Glomerular endothelial cell (primary cell): ENCODE measurements around the gene DAAM2. TPM values are rescaled to one million over a fixed set of nuclear protein-coding genes. Genes with fewer than 3 reads are reported as not detected.

Experiments
- DNase-seq: peaks from one replicate; pipeline ENCODE4 v3.0.0-alpha.2; 2011; ENCODE audit warnings: low read depth, low spot score; ENCODE audit errors: extremely low read depth
- total RNA-seq: library from RNA; depleted of rRNA; stranded (reverse); fragments of >200 nt; gene quantifications from 2 replicates; pipeline ENCODE4 v1.2.3, GENCODE V29; 2015

Gene DAAM2
- total RNA-seq, 1 donor from 2014 or later = 1.2 TPM

GRCh38 chr6:39841923-39842322 is 49.7 kb downstream of the DAAM2 start:
- no peak for DNase-seq

GRCh38 chr6:39843305-39844020 is 51.3 kb downstream of the DAAM2 start:
- no peak for DNase-seq

GRCh38 chr6:39844866-39845265 is 52.7 kb downstream of the DAAM2 start:
- DNase-seq = no peak

- no peak for DNase-seq
Observed at GRCh38 chr6:39847221-39847620, 55.0 kb downstream of the DAAM2 start.

- DNase-seq = no peak
Observed at GRCh38 chr6:39848171-39848570, 56.0 kb downstream of the DAAM2 start.

- DNase-seq = no peak
Observed at GRCh38 chr6:39849228-39849627, 57.1 kb downstream of the DAAM2 start.

GRCh38 chr6:39849764-39850163 is 57.6 kb downstream of the DAAM2 start:
- DNase-seq = no peak

GRCh38 chr6:39850736-39851297 is 58.6 kb downstream of the DAAM2 start:
- no peak for DNase-seq

- no peak for DNase-seq
Observed at GRCh38 chr6:39851331-39851730, 59.2 kb downstream of the DAAM2 start.

GRCh38 chr6:39852324-39852723 is 60.1 kb downstream of the DAAM2 start:
- DNase-seq = no peak

GRCh38 chr6:39853604-39854003 is 61.4 kb downstream of the DAAM2 start:
- no peak for DNase-seq

- no peak for DNase-seq
Observed at GRCh38 chr6:39855356-39855995, 63.3 kb downstream of the DAAM2 start.

- no peak for DNase-seq
Observed at GRCh38 chr6:39859025-39859424, 66.8 kb downstream of the DAAM2 start.

- DNase-seq = no peak
Observed at GRCh38 chr6:39861663-39862062, 69.5 kb downstream of the DAAM2 start.

GRCh38 chr6:39865011-39865888 is 73.1 kb downstream of the DAAM2 start:
- no peak for DNase-seq

GRCh38 chr6:39867592-39867991 is 75.4 kb downstream of the DAAM2 start:
- no peak for DNase-seq

GRCh38 chr6:39870950-39871349 is 78.8 kb downstream of the DAAM2 start:
- no peak for DNase-seq

- no peak for DNase-seq
Observed at GRCh38 chr6:39873439-39873838, 81.3 kb downstream of the DAAM2 start.

- no peak for DNase-seq
Observed at GRCh38 chr6:39876111-39876510, 83.9 kb downstream of the DAAM2 start.

GRCh38 chr6:39876826-39877225 is 84.7 kb downstream of the DAAM2 start:
- no peak for DNase-seq

- DNase-seq = no peak
Observed at GRCh38 chr6:39879535-39879934, 87.4 kb downstream of the DAAM2 start.
